Suprapubic skin (tissue), 4 donors: ENCODE results near the gene NINJ1. TPM values are rescaled to one million over a fixed set of nuclear protein-coding genes. Genes with fewer than 3 reads are reported as not detected.

Experiments
- DNase-seq, 2 donors: peaks; one replicate each; pipeline ENCODE4 v3.0.0-alpha.2; 2019; ENCODE audit warnings: low spot score in 2 of 2
- H3K27ac ChIP-seq: fragments of 200-600 bp; sonication (generic); one replicate; pipeline ENCODE4 v1.5.1; 2019
- H3K27me3 ChIP-seq: fragments of 200-600 bp; sonication (generic); one replicate; pipeline ENCODE4 v1.5.1; 2019
- H3K36me3 ChIP-seq: fragments of 200-600 bp; sonication (generic); one replicate; pipeline ENCODE4 v1.5.1; 2019
- H3K4me1 ChIP-seq: fragments of 200-600 bp; sonication (generic); one replicate; pipeline ENCODE4 v1.5.1; 2019
- H3K4me3 ChIP-seq: fragments of 200-600 bp; sonication (generic); one replicate; pipeline ENCODE4 v1.5.1; 2019; ENCODE audit warnings: mild to moderate bottlenecking
- H3K9me3 ChIP-seq: fragments of 200-600 bp; sonication (generic); one replicate; pipeline ENCODE4 v1.5.1; 2019
- EP300 ChIP-seq: sonication (generic); formaldehyde crosslinking; IDR thresholded peaks from one replicate; pipeline ENCODE4 v1.6.1; 2017; ENCODE audit warnings: antibody characterized with exemption
- POLR2A ChIP-seq, 2 donors: fragments of 450-650 bp; IDR thresholded peaks; one replicate each; pipeline ENCODE4 v1.6.1; 2017; ENCODE audit warnings: antibody characterized with exemption in 2 of 2, mild to moderate bottlenecking in 2 of 2, moderate library complexity in 2 of 2
- POLR2AphosphoS5 ChIP-seq, 3 donors: sonication (generic); formaldehyde crosslinking; IDR thresholded peaks; one replicate each; pipeline ENCODE4 v1.6.1; 2017; ENCODE audit warnings: antibody characterized with exemption in 3 of 3
- WGBS: methylation state at CpG from one replicate; pipeline ENCODE4 v1.1.5; 2018; 5-methylcytosine and 5-hydroxymethylcytosine counted together
- total RNA-seq, 4 donors: library from RNA; depleted of rRNA; stranded (reverse); fragments of >200 nt; gene quantifications; one replicate each; pipeline ENCODE4 v1.1.0, GENCODE V29; 2016
- TF ChIP-seq, protein P1 (sequence below), 2 donors: fragments of 200-600 bp in 1 of 2; fragments of 450-650 bp in 1 of 2; sonication (generic) in 1 of 2; IDR thresholded peaks; one replicate each; pipeline ENCODE4 v1.5.1; 2016 to 2019; ENCODE audit warnings: antibody characterized with exemption in 2 of 2, mild to moderate bottlenecking in 1 of 2, moderate library complexity in 1 of 2

Gene NINJ1
- total RNA-seq, 4 donors from 2014 or later: 88.3 to 158 (median 113) TPM

DNA sequence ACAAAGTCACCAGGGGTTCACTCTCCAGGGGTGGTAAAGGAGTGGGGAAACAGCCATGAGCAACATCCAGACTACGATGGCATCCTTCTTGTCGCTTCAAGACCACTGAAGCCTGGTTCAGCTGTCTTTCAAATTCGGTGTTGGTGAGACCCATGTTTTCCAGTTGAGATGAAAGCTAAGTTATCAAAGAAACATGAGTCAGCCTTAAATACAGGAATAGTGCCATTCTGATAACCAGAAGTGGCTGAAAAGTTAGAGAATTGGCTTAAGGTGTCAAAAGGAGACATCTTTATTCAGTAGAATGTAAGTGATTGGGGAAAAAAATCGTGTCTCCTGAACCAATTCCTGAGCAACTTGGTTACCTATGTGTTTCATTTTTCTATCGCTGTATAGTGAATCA is 45.0 kb downstream of the NINJ1 start:
- no peak for DNase-seq
- peaks cover 11% of the 10 kb centered on the region for H3K4me1 ChIP-seq
- H3K27ac ChIP-seq: no peak overlapping the region
- H3K36me3 ChIP-seq: no peaks in the 10 kb centered on the region
- H3K4me3 ChIP-seq: no peak overlapping the region
- H3K9me3 ChIP-seq: peaks cover 6% of the 10 kb centered on the region
- TF ChIP-seq, protein P1, sequence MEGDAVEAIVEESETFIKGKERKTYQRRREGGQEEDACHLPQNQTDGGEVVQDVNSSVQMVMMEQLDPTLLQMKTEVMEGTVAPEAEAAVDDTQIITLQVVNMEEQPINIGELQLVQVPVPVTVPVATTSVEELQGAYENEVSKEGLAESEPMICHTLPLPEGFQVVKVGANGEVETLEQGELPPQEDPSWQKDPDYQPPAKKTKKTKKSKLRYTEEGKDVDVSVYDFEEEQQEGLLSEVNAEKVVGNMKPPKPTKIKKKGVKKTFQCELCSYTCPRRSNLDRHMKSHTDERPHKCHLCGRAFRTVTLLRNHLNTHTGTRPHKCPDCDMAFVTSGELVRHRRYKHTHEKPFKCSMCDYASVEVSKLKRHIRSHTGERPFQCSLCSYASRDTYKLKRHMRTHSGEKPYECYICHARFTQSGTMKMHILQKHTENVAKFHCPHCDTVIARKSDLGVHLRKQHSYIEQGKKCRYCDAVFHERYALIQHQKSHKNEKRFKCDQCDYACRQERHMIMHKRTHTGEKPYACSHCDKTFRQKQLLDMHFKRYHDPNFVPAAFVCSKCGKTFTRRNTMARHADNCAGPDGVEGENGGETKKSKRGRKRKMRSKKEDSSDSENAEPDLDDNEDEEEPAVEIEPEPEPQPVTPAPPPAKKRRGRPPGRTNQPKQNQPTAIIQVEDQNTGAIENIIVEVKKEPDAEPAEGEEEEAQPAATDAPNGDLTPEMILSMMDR (IDR thresholded peaks at IDR 0.05): no peak
- no peak for TF ChIP-seq POLR2AphosphoS5 (IDR thresholded peaks at IDR 0.05)
- no peak for TF ChIP-seq POLR2A (IDR thresholded peaks at IDR 0.05)
- TF ChIP-seq EP300: no peak
- H3K27me3 ChIP-seq: no peaks in the 10 kb centered on the region
- WGBS: 89% methylated on average over 5 of the region's 5 CpGs

DNA sequence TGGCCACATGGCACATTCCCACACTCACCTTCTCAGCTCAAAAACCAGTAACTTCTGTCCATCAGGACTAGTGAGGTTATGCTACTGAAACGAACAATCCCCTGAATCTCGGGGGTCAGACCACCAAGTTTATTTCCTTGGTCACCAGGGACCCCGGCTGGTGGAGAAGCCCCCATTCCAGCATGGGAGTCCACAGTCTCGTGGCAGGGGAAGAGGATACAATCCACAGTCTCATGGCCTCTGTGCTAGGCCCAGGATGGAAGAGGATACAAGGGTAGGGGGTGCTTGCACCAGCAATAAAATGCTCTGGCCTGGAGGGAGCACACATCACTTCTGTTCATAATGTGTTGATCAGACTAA is 45.4 kb downstream of the NINJ1 start:
- Histone ChIP-seq H3K4me3 (no peak overlapping the region), H3K36me3 (no peaks in the 10 kb centered on the region), H3K27ac (no peak overlapping the region), H3K27me3 (no peaks in the 10 kb centered on the region), H3K9me3 (peaks cover 6% of the 10 kb centered on the region), H3K4me1 (peaks cover 8% of the 10 kb centered on the region)
- WGBS: 95% methylated on average over 4 of the region's 4 CpGs
- DNase-seq: peak; percentile 48 to 49
- TF ChIP-seq, protein P1 (IDR thresholded peaks at IDR 0.05): no peak

DNA sequence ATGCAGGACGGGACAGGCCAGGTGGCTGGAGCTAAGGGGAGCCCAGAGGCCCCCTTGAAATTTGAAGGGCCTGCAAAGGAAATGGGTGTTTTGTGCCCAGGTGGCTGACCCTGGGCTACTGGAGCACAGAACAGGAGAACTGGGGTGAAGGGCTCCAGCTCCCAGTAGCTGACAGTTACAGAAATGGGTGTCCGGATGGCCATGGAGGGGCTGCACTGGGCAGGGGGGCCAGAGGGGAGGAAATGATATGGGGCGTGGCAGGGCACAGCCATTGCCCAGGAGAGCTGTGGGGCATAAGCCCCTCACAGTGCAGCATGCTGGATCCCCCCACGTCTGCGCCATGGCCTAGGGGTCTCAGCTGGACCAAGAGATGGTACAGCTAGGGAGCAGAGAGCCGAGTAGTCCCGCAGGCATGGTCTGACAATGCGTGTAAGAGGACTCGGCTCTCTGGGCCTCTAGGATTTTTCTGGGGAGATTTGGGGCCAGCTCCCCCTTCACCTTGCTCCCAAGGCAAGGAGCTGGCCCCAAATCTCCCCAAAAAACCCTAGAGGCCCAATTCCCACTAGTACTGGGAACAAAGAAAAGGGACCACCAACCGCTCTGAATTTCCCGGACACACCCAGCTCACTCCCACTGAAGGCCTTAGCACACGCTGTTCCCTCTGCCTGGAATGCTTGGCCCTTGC is 45.9 kb downstream of the NINJ1 start:
- Histone ChIP-seq H3K27ac (no peak overlapping the region), H3K4me3 (no peak overlapping the region), H3K27me3 (no peaks in the 10 kb centered on the region), H3K9me3 (peaks cover 6% of the 10 kb centered on the region), H3K4me1 (peaks cover 3% of the 10 kb centered on the region), H3K36me3 (no peaks in the 10 kb centered on the region)
- TF ChIP-seq EP300 (no peak), POLR2AphosphoS5 (IDR thresholded peaks at IDR 0.05) (no peak), POLR2A (IDR thresholded peaks at IDR 0.05) (no peak)
- TF ChIP-seq, protein P1 (IDR thresholded peaks at IDR 0.05): no peak
- WGBS: 85% methylated on average over 12 of the region's 12 CpGs
- DNase-seq: peak; percentile 37 to 48

DNA sequence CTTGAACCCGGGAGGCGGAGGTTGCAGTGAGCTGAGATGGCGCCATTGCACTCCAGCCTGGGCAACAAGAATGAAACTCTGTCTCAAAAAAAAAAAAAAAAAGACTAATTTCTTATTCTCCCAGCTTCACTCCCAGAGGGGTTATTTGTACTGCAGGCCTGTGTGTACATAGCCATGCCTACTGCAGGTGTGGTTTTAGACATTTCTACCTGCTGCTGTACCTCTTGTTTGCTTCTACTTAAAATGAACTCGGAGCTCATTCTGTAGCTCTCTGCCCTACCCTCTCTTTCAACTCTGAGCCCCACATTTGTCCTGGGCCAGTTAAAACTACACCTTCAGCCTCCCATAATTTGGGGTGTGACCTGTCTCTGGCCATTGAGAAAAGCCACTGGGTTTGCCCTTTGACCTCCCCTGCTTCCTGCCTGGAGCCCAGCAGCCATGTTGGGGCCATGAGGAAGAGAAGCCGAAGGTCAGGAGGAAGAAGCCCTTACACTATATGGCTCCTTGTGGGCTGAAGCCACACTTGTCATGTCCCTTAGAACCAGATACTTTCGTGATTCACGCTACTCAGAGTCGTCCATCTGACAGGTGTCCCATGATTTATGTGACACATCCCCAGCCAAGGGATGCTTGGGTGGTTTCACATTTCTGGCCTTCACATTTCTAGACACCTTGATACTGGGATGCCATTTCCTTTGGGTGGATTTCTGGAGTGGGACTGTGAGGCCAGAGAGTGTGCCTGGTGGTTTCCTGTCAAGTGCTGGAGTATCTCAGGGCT is 47.4 kb downstream of the NINJ1 start:
- TF ChIP-seq POLR2AphosphoS5 (IDR thresholded peaks at IDR 0.05): no peak
- TF ChIP-seq, protein P1 (IDR thresholded peaks at IDR 0.05): no peak
- TF ChIP-seq EP300: no peak
- TF ChIP-seq POLR2A (IDR thresholded peaks at IDR 0.05): no peak
- Histone ChIP-seq H3K27ac (no peak overlapping the region), H3K4me3 (no peak overlapping the region), H3K27me3 (no peaks in the 10 kb centered on the region), H3K4me1 (no peaks in the 10 kb centered on the region), H3K9me3 (peaks cover 6% of the 10 kb centered on the region), H3K36me3 (no peaks in the 10 kb centered on the region)
- WGBS: 96% methylated on average over 8 of the region's 8 CpGs
- peak; percentile 16 to 18 for DNase-seq

DNA sequence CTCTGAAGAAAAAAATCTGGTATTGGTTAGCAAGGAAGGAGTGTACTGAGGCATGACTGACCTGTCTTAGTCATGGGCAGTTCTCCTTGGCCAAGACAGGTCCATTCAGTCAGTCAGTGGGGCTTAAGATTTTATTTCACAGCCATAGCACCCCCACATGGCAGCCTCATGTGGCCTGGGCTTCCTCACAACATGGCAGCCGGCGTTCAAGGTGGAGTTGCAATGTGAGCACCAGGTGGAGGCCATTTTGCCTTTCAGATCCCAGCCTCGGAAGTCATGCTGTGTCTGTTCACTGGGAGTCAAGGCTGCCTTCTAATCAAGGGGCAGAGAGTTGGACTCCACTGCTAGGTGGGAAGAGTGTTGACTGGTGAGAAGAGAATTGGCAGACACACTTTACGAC is 48.4 kb downstream of the NINJ1 start:
- WGBS: 87% methylated on average over 4 of the region's 4 CpGs
- no peak overlapping the region for H3K27ac ChIP-seq
- no peaks in the 10 kb centered on the region for H3K36me3 ChIP-seq
- H3K4me3 ChIP-seq: no peak overlapping the region
- H3K27me3 ChIP-seq: no peaks in the 10 kb centered on the region
- DNase-seq: peak in 1 of 2 donors; percentile 34
- TF ChIP-seq POLR2AphosphoS5 (IDR thresholded peaks at IDR 0.05) (no peak), POLR2A (IDR thresholded peaks at IDR 0.05) (no peak), EP300 (no peak)
- TF ChIP-seq, protein P1 (IDR thresholded peaks at IDR 0.05): no peak
- no peaks in the 10 kb centered on the region for H3K4me1 ChIP-seq
- peaks cover 1% of the 10 kb centered on the region for H3K9me3 ChIP-seq
